Measurements from ENCODE around the gene MAP6D1.

The MAP6D1 gene

DNA sequence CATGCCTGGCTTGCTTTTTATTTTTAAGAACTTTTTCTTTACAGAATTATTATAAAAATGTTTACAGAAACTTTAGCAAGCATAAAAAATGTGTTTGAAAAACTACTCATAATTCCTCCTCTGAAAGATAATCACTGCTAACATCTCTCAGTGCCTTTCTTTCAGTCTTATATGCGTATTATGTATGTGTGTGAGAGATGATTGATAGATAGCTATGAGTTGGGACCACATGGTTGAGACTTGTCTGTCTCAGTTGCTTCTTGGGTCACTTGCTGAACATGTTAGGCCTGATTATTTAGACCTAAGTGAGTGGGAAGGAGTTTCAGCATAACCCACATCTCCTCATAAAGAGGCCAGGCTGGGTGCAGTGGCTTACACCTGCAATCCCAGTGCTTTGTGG, 11.1 kb downstream of the MAP6D1 start:
- DNase-seq (ENCODE audit: extremely low spot score): no peak
- ChIA-PET CTCF (interaction anchor here (0.9 kb wide), 1 partner anchor 17 kb away, joined by 4 read pairs; no protein-coding TSS in a partner anchor), POLR2A (no interaction called here)
- TF ChIP-seq, protein P1, sequence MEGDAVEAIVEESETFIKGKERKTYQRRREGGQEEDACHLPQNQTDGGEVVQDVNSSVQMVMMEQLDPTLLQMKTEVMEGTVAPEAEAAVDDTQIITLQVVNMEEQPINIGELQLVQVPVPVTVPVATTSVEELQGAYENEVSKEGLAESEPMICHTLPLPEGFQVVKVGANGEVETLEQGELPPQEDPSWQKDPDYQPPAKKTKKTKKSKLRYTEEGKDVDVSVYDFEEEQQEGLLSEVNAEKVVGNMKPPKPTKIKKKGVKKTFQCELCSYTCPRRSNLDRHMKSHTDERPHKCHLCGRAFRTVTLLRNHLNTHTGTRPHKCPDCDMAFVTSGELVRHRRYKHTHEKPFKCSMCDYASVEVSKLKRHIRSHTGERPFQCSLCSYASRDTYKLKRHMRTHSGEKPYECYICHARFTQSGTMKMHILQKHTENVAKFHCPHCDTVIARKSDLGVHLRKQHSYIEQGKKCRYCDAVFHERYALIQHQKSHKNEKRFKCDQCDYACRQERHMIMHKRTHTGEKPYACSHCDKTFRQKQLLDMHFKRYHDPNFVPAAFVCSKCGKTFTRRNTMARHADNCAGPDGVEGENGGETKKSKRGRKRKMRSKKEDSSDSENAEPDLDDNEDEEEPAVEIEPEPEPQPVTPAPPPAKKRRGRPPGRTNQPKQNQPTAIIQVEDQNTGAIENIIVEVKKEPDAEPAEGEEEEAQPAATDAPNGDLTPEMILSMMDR (IDR thresholded peaks at IDR 0.05; ENCODE audit: control extremely low read depth, extremely low read depth, low read depth, missing control alignments): no peak

DNA sequence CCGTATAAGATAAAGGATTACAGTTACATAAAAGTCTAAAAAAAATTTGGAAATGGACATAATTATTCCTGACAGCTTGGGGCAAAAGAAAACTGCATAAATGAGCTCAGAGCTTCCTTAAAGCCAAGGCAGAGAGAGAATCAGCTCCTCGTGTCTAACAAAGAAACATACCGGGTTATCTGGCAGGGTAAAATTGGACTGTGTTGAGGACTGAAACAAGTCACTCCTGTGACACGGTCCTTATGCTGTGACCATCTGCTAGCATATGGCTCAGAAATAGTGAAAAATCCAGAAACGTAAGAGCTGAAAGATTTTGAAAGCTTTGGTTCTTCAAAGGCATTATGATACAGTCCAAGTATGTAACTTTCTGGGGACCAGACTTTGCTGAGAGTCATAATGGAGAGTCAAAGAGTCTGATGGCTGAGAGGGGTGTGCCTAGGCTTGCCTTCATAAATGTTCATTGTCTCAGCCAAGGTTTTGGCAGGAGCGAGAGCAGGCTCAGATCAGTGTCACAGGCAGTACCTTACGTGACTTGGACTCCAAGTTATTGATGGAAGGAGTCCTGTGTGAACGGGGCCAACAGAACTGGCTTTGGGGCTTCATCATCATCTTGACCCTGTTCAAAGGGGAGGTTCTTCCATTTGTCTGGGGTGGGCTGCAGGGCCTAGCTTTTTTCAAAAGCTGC, 12.5 kb downstream of the MAP6D1 start:
- TF ChIP-seq, protein P1 (IDR thresholded peaks at IDR 0.05; ENCODE audit: control extremely low read depth, extremely low read depth, low read depth, missing control alignments): no peak
- POLR2A ChIA-PET: no interaction called here
- CTCF ChIA-PET: interaction anchor here (1.0 to 1.4 kb wide), 3 partner anchors 10 to 72 kb away, joined by 3 read pairs; partner anchors contain the start of gene PARL
- no peak for DNase-seq (ENCODE audit: extremely low spot score)

DNA sequence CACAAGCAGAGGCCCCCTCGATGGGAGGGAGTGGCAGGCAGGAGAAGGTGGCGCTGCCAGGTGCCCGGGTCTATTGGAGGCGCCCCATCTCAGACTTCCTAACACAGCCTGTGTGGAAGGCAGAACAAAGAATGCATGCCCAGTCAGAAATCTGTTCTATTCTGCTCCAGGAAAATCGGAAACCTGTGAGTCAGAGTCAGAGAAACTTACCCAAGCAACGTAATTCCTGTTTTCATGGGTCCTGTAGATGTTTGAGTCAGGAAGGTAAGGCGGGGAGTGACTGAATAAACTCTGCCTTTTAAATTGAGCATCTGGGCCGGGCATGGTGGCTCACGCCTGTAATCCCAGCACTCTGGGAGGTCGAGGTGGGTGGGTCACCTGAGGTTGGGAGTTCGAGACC, 13.7 kb downstream of the MAP6D1 start:
- POLR2A ChIA-PET: no interaction called here
- TF ChIP-seq, protein P1 (IDR thresholded peaks at IDR 0.05; ENCODE audit: control extremely low read depth, extremely low read depth, low read depth, missing control alignments): no peak
- CTCF ChIA-PET: interaction anchor here (1.4 kb wide), 1 partner anchor 20 kb away, joined by 3 read pairs; no protein-coding TSS in a partner anchor
- no peak for DNase-seq (ENCODE audit: extremely low spot score)

DNA sequence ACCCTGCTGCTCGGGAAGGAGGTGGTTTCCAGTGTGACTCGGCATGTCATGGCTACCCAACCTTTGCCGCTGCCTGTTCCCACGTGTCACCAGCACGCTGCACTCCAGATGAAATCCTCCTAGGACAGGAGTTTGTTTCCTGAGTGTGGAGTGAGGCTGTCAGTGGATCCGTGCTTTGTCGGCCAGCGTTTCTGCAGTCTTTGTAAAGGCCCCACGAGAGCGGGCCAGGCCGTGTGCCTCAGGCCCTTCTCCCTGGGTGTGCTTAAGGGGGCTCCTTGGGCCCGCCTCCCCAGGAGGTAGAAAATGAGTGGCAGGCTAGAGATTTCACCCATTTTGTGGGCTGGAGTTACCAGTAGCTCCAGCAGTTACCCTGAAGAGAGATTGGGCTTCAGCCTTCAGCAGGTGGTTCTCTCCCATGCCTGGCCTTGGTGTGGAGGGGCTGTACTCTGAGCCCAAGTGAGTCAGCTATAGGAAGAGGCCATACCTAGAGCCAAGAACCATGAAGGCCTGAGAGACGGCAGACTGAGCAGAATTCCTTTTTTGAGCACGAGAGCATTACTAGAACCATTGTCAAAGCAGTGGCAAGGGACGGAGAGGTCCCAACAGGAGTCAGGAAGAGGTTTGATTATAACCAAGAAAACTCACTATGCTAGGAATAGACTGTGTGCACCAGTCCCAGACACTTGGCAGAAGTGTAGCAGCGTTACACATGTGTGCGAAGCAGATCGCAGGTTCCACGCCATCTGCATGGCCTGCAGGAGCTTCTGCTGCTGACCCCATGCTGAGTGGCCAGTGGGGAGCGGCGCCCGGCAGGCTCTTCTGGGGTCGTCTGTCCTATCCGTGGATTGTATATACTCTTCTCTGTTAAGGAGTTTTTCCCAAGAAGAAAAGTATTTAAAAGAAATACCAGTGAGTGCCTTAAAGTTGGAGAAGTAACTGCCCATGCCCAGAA, 14.5 kb downstream of the MAP6D1 start:
- DNase-seq (ENCODE audit: extremely low spot score): no peak
- TF ChIP-seq, protein P1 (IDR thresholded peaks at IDR 0.05; ENCODE audit: control extremely low read depth, extremely low read depth, low read depth, missing control alignments): no peak
- ChIA-PET POLR2A (no interaction called here), CTCF (interaction anchor here (1.0 kb wide), 1 partner anchor 93 kb away, joined by 3 read pairs; no protein-coding TSS in a partner anchor)

DNA sequence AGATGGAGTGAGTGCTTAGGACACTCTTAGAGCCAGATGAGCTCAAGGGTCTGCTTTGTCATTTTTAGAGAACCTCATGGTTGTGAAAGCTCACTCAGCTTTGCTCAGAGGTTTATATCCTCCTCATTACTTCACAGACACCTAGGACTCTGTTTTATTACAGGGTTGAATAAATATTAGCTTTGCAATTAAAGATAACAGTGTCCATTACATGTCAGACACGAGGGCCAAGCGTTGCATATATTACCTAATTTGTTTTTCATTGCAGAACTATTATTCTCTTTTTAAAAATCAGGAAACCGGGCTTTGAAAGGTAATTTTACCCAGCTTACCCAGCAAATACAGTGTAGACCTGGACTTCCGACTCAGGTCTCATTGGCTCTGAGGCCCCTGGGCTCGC, 16.1 kb downstream of the MAP6D1 start:
- no peak for DNase-seq (ENCODE audit: extremely low spot score)
- TF ChIP-seq, protein P1 (IDR thresholded peaks at IDR 0.05; ENCODE audit: control extremely low read depth, extremely low read depth, low read depth, missing control alignments): no peak
- POLR2A ChIA-PET: no interaction called here
- CTCF ChIA-PET: interaction anchor here (1.1 to 1.7 kb wide), 2 partner anchors 20 to 42 kb away, joined by 3 to 4 read pairs; no protein-coding TSS in a partner anchor

DNA sequence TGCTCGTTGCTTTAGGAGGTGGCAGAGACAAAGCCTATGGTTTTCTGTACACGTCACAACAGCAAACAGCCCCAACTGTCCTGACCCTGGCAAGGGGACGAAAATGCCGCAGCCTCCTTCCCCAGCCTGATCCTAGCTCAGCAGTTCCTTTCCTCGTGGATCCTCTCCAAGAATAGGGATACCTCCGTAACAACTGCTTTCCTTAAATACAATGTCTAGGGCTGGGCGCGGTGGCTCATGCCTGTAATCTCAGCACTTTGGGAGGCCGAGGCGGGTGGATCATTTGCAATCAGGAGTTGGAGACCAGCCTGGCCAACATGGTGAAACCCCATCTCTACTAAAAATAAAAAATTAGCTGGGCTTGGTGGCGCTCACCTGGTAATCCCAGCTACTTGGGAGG, 17.0 kb downstream of the MAP6D1 start:
- ChIA-PET POLR2A (no interaction called here), CTCF (interaction anchor here (1.7 kb wide), 1 partner anchor 41 kb away, joined by 4 read pairs; no protein-coding TSS in a partner anchor)
- TF ChIP-seq, protein P1 (IDR thresholded peaks at IDR 0.05; ENCODE audit: control extremely low read depth, extremely low read depth, low read depth, missing control alignments): no peak
- DNase-seq (ENCODE audit: extremely low spot score): no peak

All from GM10248 (cell line).